Spleen (tissue), 7 donors: ENCODE data around the gene TCEANC.
A peak's percentile ranks its signal among the peaks of the same experiment; 100 is the strongest.

Experiments
- CTCF ChIP-seq, 11 experiments: fragments of 200-600 bp in 7 of 11; fragments of 450-650 bp in 4 of 11; sonication (generic) in 4 of 11; IDR thresholded peaks in 8 of 11; conservative IDR thresholded peaks in 3 of 11; 1 replicate in 7 of 11; 2 replicates in 4 of 11; pipeline versions ENCODE4 v1.4.0 to v1.8.0; 2016 to 2021; ENCODE audit warnings: antibody characterized with exemption in 11 of 11, inconsistent platforms in 4 of 11, mild to moderate bottlenecking in 1 of 11
- POLR2AphosphoS5 ChIP-seq, 3 donors: sonication (generic); formaldehyde crosslinking; IDR thresholded peaks; one replicate each; pipeline ENCODE4 v1.5.1; 2017; ENCODE audit warnings: antibody characterized with exemption in 3 of 3
- donor health status: DM: no; HTN: no; CAD: no; lungs with moderate emphysema.
- donor health status: DM: no; HTN: no; CAD: no.
- donor health status: DM: no; HTN: no; CAD: no.

- TF ChIP-seq CTCF (IDR thresholded peaks at IDR 0.05 in 8 of 11, conservative IDR thresholded peaks at IDR 0.05 in 3 of 11) (no peak), POLR2AphosphoS5 (IDR thresholded peaks at IDR 0.05) (peak; percentile 95 to 96 (median 95))
These were observed 36.2 kb downstream of the TCEANC start, which contains the start of gene RAB9A for GRCh38 chrX:13688958-13689740.
